Liver (tissue), 3 donors: ENCODE measurements around the gene PLAU.

Source experiments
- CTCF ChIP-seq: fragments of 150-350 bp; IDR thresholded peaks from 2 replicates; pipeline ENCODE4 v1.5.1; 2017; ENCODE audit warnings: improper control_type of control experiment, low read depth, low read length; ENCODE audit not compliant: missing input control
- EGR1 ChIP-seq, 2 donors: IDR thresholded peaks; 2 replicates each; pipeline ENCODE4 v1.6.1; 2016 to 2018; ENCODE audit warnings: antibody characterized with exemption in 2 of 2, low read depth in 2 of 2
- GABPA ChIP-seq, 2 donors: IDR thresholded peaks in 1 of 2; conservative IDR thresholded peaks in 1 of 2; 2 replicates each; pipeline ENCODE4 v1.6.1; 2016; ENCODE audit warnings: antibody characterized with exemption in 2 of 2, mild to moderate bottlenecking in 1 of 2, moderate library complexity in 1 of 2
- RAD21 ChIP-seq, 2 donors: IDR thresholded peaks; 2 replicates each; pipeline ENCODE4 v1.6.1; 2016; ENCODE audit warnings: antibody characterized with exemption in 2 of 2, mild to moderate bottlenecking in 2 of 2
- SP1 ChIP-seq: IDR thresholded peaks from 2 replicates; pipeline ENCODE4 v1.6.1; 2018; ENCODE audit warnings: antibody characterized with exemption, mild to moderate bottlenecking
- TAF1 ChIP-seq: conservative IDR thresholded peaks from 2 replicates; pipeline ENCODE4 v1.6.1; 2016; ENCODE audit warnings: antibody characterized with exemption, mild to moderate bottlenecking
- donor health status: healthy.
- donor health status: healthy.

GRCh38 chr10:73863039-73863817 lies 47.7 kb upstream of the PLAU start:
- TF ChIP-seq CTCF (no peak), SP1 (no peak), EGR1 (IDR thresholded peaks at IDR 0.05; ENCODE audit: low read depth in 2 of 2) (no peak), TAF1 (no peak), RAD21 (IDR thresholded peaks at IDR 0.05) (no peak), GABPA (IDR thresholded peaks at IDR 0.05 in 1 of 2, conservative IDR thresholded peaks at IDR 0.05 in 1 of 2) (no peak)
